ENCODE results near the gene EFCAB11. TPM values are rescaled to one million over a fixed set of nuclear protein-coding genes. Genes with fewer than 3 reads are reported as not detected.

EFCAB11 gene
- total RNA-seq, 4 donors from 2014 or later: 3.4 to 8.0 (median 5.5) TPM

GRCh38 chr14:89915114-89915878, 39.2 kb downstream of the EFCAB11 start:
- no peaks in the 10 kb centered on the region for H3K27me3 ChIP-seq
- WGBS, 2 donors: 15 to 18% methylated on average over 6 of the region's 6 CpGs
- DNase-seq: no peak
- H3K9me3 ChIP-seq: no peaks in the 10 kb centered on the region
- peaks cover 5 to 30% (median 12%) of the 10 kb centered on the region in 3 donors for H3K4me1 ChIP-seq
- intact Hi-C loops (cut with DNase I): no loop called here
- H3K4me3 ChIP-seq: no peak overlapping the region
- TF ChIP-seq CTCF (IDR thresholded peaks at IDR 0.05) (peak; percentile 87 to 96 (median 92)), POLR2A (IDR thresholded peaks at IDR 0.05) (no peak)
- no peak overlapping the region for H3K27ac ChIP-seq
- H3K36me3 ChIP-seq: no peaks in the 10 kb centered on the region

- intact Hi-C loops (cut with DNase I): no loop called here
Observed at GRCh38 chr14:89912667-89913211, 41.8 kb downstream of the EFCAB11 start.

GRCh38 chr14:89912221-89912620, 42.3 kb downstream of the EFCAB11 start:
- H3K27me3 ChIP-seq: no peaks in the 10 kb centered on the region
- no peak for TF ChIP-seq POLR2A (IDR thresholded peaks at IDR 0.05)
- no peak for TF ChIP-seq CTCF (IDR thresholded peaks at IDR 0.05)
- intact Hi-C loops (cut with DNase I): no loop called here
- H3K4me3 ChIP-seq: no peak overlapping the region
- H3K36me3 ChIP-seq: no peaks in the 10 kb centered on the region
- no peak for DNase-seq
- WGBS, 2 donors: 31 to 44% methylated on average over 2 of the region's 2 CpGs
- H3K4me1 ChIP-seq: peaks cover 5 to 31% (median 12%) of the 10 kb centered on the region in 3 donors
- peak overlapping the region in 1 of 4 donors; percentile 60 for H3K27ac ChIP-seq
- no peaks in the 10 kb centered on the region for H3K9me3 ChIP-seq

More at GRCh38 chr14:89912667-89913211, 41.8 kb downstream of the EFCAB11 start:
- no peak for DNase-seq
- Histone ChIP-seq H3K36me3 (no peaks in the 10 kb centered on the region), H3K9me3 (no peaks in the 10 kb centered on the region), H3K27me3 (no peaks in the 10 kb centered on the region), H3K4me1 (peaks cover 5 to 31% (median 12%) of the 10 kb centered on the region in 3 donors), H3K4me3 (no peak overlapping the region), H3K27ac (peak overlapping the region in 2 of 4 donors; percentile 39 to 60)
- 9 to 13% methylated on average over 9 of the region's 9 CpGs for WGBS, 2 donors
- TF ChIP-seq CTCF (IDR thresholded peaks at IDR 0.05) (no peak), POLR2A (IDR thresholded peaks at IDR 0.05) (no peak)

GRCh38 chr14:89911010-89911919, 43.3 kb downstream of the EFCAB11 start:
- Histone ChIP-seq H3K36me3 (no peaks in the 10 kb centered on the region), H3K9me3 (no peaks in the 10 kb centered on the region), H3K27ac (peak overlapping the region in 2 of 4 donors; percentile 1 to 60), H3K27me3 (no peaks in the 10 kb centered on the region), H3K4me3 (no peak overlapping the region), H3K4me1 (peaks cover 5 to 31% (median 12%) of the 10 kb centered on the region in 3 donors)
- intact Hi-C loops (cut with DNase I): no loop called here
- TF ChIP-seq POLR2A (IDR thresholded peaks at IDR 0.05): no peak
- TF ChIP-seq CTCF (IDR thresholded peaks at IDR 0.05): no peak
- no peak for DNase-seq
- WGBS, 2 donors: 38 to 46% methylated on average over 10 to 11 of the region's 11 CpGs

Measured in esophagus squamous epithelium (tissue), 5 donors.